ENCODE data around the gene ITPR3.

Gene ITPR3

DNA sequence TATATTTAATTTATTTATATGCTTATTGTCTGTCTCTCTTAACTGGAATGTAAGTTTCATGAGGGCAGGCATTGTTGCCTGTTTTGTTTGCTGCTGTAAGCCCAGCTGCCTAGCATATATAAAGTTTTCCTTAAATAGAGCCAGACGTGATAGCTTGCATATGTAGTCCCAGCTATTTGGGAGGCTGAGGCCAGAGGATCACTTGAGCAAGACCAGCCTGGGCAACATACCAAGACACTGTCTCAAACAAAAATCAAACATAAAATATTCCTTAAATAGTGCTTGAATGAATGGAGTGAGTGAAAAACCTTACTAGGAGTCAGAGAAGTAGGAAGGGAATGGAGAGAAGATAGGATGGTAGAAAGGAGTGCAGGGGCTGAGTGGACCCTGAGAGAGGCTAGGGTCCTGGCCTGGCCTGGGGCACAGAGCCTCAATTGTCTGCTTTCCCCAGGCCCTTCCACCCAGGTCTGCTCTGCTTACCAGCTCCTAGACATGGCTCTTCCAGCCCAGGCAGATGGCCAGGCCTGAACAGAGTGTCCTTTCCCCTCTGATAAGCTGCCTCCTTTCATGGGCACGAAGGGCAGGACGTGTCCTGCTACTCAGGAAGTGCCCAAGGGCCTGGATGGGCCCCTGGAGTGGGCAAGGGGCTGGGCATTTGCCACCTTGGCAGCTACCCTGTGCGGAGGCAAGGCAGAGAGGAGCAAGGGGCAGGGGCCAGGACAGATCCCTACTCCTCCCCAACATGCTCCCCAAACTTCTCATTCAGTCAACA, 23.4 kb upstream of the ITPR3 start:
- no peaks in the 10 kb centered on the region for H3K27me3 ChIP-seq (ENCODE audit: insufficient read depth, low read length, poor library complexity, severe bottlenecking)
- no peak overlapping the region for H2AFZ ChIP-seq (ENCODE audit: low read length)
- H3K4me2 ChIP-seq (ENCODE audit: low read depth, low read length, poor library complexity, severe bottlenecking), result no peak overlapping the region

GRCh38 chr6:33599413-33599938, 21.6 kb upstream of the ITPR3 start:
- Histone ChIP-seq H3K9me3 (ENCODE audit: insufficient read depth, low read depth, low read length) (no peaks in the 10 kb centered on the region), H3K36me3 (ENCODE audit: insufficient read depth, low read length) (no peaks in the 10 kb centered on the region), H3K79me2 (ENCODE audit: insufficient read depth, low read length) (no peaks in the 10 kb centered on the region), H3K9me2 (replicated peaks; ENCODE audit: low read depth, low read length) (no peaks in the 10 kb centered on the region), H2AFZ (ENCODE audit: low read length) (no peak overlapping the region), H3K9ac (ENCODE audit: low read depth, low read length, poor library complexity, severe bottlenecking) (no peak overlapping the region), H3F3A (ENCODE audit: low read depth) (no peaks in the 10 kb centered on the region), H3K4me1 (ENCODE audit: insufficient read depth, low read length, poor library complexity, severe bottlenecking) (peaks cover 6% of the 10 kb centered on the region), H4K20me1 (ENCODE audit: insufficient read depth, low read length, poor library complexity, severe bottlenecking) (no peaks in the 10 kb centered on the region), H3K4me3 (ENCODE audit: low read length, poor library complexity, severe bottlenecking) (no peak overlapping the region), H3K4me2 (ENCODE audit: low read depth, low read length, poor library complexity, severe bottlenecking) (no peak overlapping the region), H3K27me3 (ENCODE audit: insufficient read depth, low read length, poor library complexity, severe bottlenecking) (no peaks in the 10 kb centered on the region)
- TF ChIP-seq EZH2phosphoT487 (IDR thresholded peaks at IDR 0.05; ENCODE audit: borderline replicate concordance), result no peak
- TF ChIP-seq, protein P1, sequence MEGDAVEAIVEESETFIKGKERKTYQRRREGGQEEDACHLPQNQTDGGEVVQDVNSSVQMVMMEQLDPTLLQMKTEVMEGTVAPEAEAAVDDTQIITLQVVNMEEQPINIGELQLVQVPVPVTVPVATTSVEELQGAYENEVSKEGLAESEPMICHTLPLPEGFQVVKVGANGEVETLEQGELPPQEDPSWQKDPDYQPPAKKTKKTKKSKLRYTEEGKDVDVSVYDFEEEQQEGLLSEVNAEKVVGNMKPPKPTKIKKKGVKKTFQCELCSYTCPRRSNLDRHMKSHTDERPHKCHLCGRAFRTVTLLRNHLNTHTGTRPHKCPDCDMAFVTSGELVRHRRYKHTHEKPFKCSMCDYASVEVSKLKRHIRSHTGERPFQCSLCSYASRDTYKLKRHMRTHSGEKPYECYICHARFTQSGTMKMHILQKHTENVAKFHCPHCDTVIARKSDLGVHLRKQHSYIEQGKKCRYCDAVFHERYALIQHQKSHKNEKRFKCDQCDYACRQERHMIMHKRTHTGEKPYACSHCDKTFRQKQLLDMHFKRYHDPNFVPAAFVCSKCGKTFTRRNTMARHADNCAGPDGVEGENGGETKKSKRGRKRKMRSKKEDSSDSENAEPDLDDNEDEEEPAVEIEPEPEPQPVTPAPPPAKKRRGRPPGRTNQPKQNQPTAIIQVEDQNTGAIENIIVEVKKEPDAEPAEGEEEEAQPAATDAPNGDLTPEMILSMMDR (conservative IDR thresholded peaks at IDR 0.05; ENCODE audit: low read length), result no peak

More for the DNA sequence above, 23.4 kb upstream of the ITPR3 start:
- H3K9ac ChIP-seq (ENCODE audit: low read depth, low read length, poor library complexity, severe bottlenecking), result no peak overlapping the region
- H3F3A ChIP-seq (ENCODE audit: low read depth), result no peaks in the 10 kb centered on the region
- H3K9me3 ChIP-seq (ENCODE audit: insufficient read depth, low read depth, low read length), result no peaks in the 10 kb centered on the region
- H3K9me2 ChIP-seq (replicated peaks; ENCODE audit: low read depth, low read length), result no peaks in the 10 kb centered on the region
- H3K4me3 ChIP-seq (ENCODE audit: low read length, poor library complexity, severe bottlenecking), result no peak overlapping the region
- no peaks in the 10 kb centered on the region for H4K20me1 ChIP-seq (ENCODE audit: insufficient read depth, low read length, poor library complexity, severe bottlenecking)
- no peaks in the 10 kb centered on the region for H3K36me3 ChIP-seq (ENCODE audit: insufficient read depth, low read length)
- H3K4me1 ChIP-seq (ENCODE audit: insufficient read depth, low read length, poor library complexity, severe bottlenecking), result peaks cover 6% of the 10 kb centered on the region
- TF ChIP-seq EZH2phosphoT487 (IDR thresholded peaks at IDR 0.05; ENCODE audit: borderline replicate concordance), result no peak
- TF ChIP-seq, protein P1 (conservative IDR thresholded peaks at IDR 0.05; ENCODE audit: low read length), result no peak
- H3K79me2 ChIP-seq (ENCODE audit: insufficient read depth, low read length), result no peaks in the 10 kb centered on the region

GRCh38 chr6:33600761-33601160, 20.4 kb upstream of the ITPR3 start:
- Histone ChIP-seq H3K9me3 (ENCODE audit: insufficient read depth, low read depth, low read length) (no peaks in the 10 kb centered on the region), H3K27me3 (ENCODE audit: insufficient read depth, low read length, poor library complexity, severe bottlenecking) (no peaks in the 10 kb centered on the region), H3K9me2 (replicated peaks; ENCODE audit: low read depth, low read length) (no peaks in the 10 kb centered on the region), H3F3A (ENCODE audit: low read depth) (no peaks in the 10 kb centered on the region), H3K4me2 (ENCODE audit: low read depth, low read length, poor library complexity, severe bottlenecking) (no peak overlapping the region), H3K9ac (ENCODE audit: low read depth, low read length, poor library complexity, severe bottlenecking) (no peak overlapping the region), H4K20me1 (ENCODE audit: insufficient read depth, low read length, poor library complexity, severe bottlenecking) (no peaks in the 10 kb centered on the region), H3K4me3 (ENCODE audit: low read length, poor library complexity, severe bottlenecking) (no peak overlapping the region), H2AFZ (ENCODE audit: low read length) (no peak overlapping the region), H3K79me2 (ENCODE audit: insufficient read depth, low read length) (no peaks in the 10 kb centered on the region), H3K4me1 (ENCODE audit: insufficient read depth, low read length, poor library complexity, severe bottlenecking) (peaks cover 6% of the 10 kb centered on the region), H3K36me3 (ENCODE audit: insufficient read depth, low read length) (no peaks in the 10 kb centered on the region)
- TF ChIP-seq, protein P1 (conservative IDR thresholded peaks at IDR 0.05; ENCODE audit: low read length), result no peak
- no peak for TF ChIP-seq EZH2phosphoT487 (IDR thresholded peaks at IDR 0.05; ENCODE audit: borderline replicate concordance)
